Measurements from ENCODE around the gene DUOX2. TPM values are rescaled to one million over a fixed set of nuclear protein-coding genes. Genes with fewer than 3 reads are reported as not detected.
"Not testable (repeated sequence)": the region's sequence is repeated elsewhere in the genome, so short reads cannot be mapped to it uniquely, and the experiment has no call there.

Gene DUOX2
- total RNA-seq, 1 experiment from 2014 or later, result 0.99 TPM

GRCh38 chr15:45084163-45084562, 29.8 kb downstream of the DUOX2 start:
- no peak overlapping the region for H3K4me3 ChIP-seq (ENCODE audit: low read depth, low read length, poor library complexity, severe bottlenecking)
- H3K36me3 ChIP-seq (ENCODE audit: insufficient read depth, low read length, poor library complexity, severe bottlenecking), result no peaks in the 10 kb centered on the region
- intact Hi-C loops (cut with micrococcal nuclease; ENCODE audit: unreplicated experiment), result no loop called here
- no peaks in the 10 kb centered on the region for H3K4me1 ChIP-seq (ENCODE audit: insufficient read depth, low read length, poor library complexity, severe bottlenecking)
- no peaks in the 10 kb centered on the region for H3K27me3 ChIP-seq (replicated peaks; ENCODE audit: insufficient read depth, low read depth, low read length, poor library complexity)
- ChIA-PET CTCF (no interaction called here), POLR2A (ENCODE audit: low non-redundant PET) (no interaction called here)
- TF ChIP-seq EZH2 (IDR thresholded peaks at IDR 0.05; ENCODE audit: borderline replicate concordance, low read depth, low read length, poor library complexity, severe bottlenecking) (no peak), CTCF (conservative IDR thresholded peaks at IDR 0.05; ENCODE audit: low read depth, low read length) (no peak)
- no TSS peak for BruUV-seq (replicated peaks)
- no peaks in the 10 kb centered on the region for H3K9me3 ChIP-seq (ENCODE audit: low read depth, low read length, poor library complexity, severe bottlenecking)
- DNase-seq (ENCODE audit: low spot score), result no peak
- no peak overlapping the region for H3K27ac ChIP-seq (ENCODE audit: low read depth, low read length, poor library complexity, severe bottlenecking)

DNA sequence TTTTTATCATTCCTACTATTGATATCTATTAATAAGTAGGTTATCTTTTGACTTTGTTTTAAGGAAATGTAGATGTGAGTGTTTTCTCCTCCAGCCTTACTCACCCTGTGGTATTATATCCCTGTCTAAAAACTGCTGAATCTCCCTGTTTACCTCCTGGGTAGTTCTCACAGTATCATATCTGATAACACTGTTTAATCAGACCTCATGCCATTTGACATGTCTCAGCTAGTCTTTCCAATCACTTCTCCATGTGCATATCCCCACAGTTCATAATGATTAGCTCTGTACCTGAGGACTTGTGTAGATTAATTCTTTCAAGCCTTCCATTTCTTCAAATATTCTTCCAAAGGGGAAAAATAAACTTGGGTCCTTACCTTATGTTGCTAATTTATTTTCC, 30.7 kb downstream of the DUOX2 start:
- H3K36me3 ChIP-seq (ENCODE audit: insufficient read depth, low read length, poor library complexity, severe bottlenecking), result no peaks in the 10 kb centered on the region
- no peak for TF ChIP-seq CTCF (conservative IDR thresholded peaks at IDR 0.05; ENCODE audit: low read depth, low read length)
- TF ChIP-seq EZH2 (IDR thresholded peaks at IDR 0.05; ENCODE audit: borderline replicate concordance, low read depth, low read length, poor library complexity, severe bottlenecking), result no peak
- H3K27me3 ChIP-seq (replicated peaks; ENCODE audit: insufficient read depth, low read depth, low read length, poor library complexity), result no peaks in the 10 kb centered on the region
- no TSS peak for BruUV-seq (replicated peaks)
- no peak overlapping the region for H3K27ac ChIP-seq (ENCODE audit: low read depth, low read length, poor library complexity, severe bottlenecking)
- no peak overlapping the region for H3K4me3 ChIP-seq (ENCODE audit: low read depth, low read length, poor library complexity, severe bottlenecking)
- no peaks in the 10 kb centered on the region for H3K4me1 ChIP-seq (ENCODE audit: insufficient read depth, low read length, poor library complexity, severe bottlenecking)
- no peaks in the 10 kb centered on the region for H3K9me3 ChIP-seq (ENCODE audit: low read depth, low read length, poor library complexity, severe bottlenecking)
- no peak for DNase-seq (ENCODE audit: low spot score)
- ChIA-PET CTCF (no interaction called here), POLR2A (ENCODE audit: low non-redundant PET) (no interaction called here)
- intact Hi-C loops (cut with micrococcal nuclease; ENCODE audit: unreplicated experiment), result no loop called here

DNA sequence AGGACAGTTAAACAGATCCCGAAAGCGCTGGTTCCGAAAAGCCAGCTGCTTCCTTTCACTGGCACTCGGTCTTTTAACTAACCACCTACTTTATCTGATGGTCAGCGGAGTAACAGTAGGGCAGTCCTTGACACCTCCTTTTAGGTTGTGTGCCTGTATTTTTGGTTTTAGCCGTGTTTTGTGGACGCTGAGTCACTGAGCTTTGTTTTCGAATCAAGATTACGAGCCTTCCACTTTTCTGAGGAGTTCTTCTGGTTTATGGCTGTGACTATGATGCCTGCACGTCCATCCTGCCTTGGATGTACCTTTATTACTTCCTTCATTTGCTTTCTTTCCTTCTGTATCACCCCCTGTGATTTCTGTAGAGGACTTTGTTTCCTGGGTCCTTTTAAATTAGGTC, 31.6 kb downstream of the DUOX2 start:
- BruUV-seq (replicated peaks); H3K9me3 ChIP-seq (ENCODE audit: low read depth, low read length, poor library complexity, severe bottlenecking); DNase-seq (ENCODE audit: low spot score); H3K27ac ChIP-seq (ENCODE audit: low read depth, low read length, poor library complexity, severe bottlenecking); CTCF ChIA-PET; H3K27me3 ChIP-seq (replicated peaks; ENCODE audit: insufficient read depth, low read depth, low read length, poor library complexity); H3K4me1 ChIP-seq (ENCODE audit: insufficient read depth, low read length, poor library complexity, severe bottlenecking); POLR2A ChIA-PET (ENCODE audit: low non-redundant PET); intact Hi-C loops (cut with micrococcal nuclease; ENCODE audit: unreplicated experiment); H3K4me3 ChIP-seq (ENCODE audit: low read depth, low read length, poor library complexity, severe bottlenecking); H3K36me3 ChIP-seq (ENCODE audit: insufficient read depth, low read length, poor library complexity, severe bottlenecking): not testable (repeated sequence)

DNA sequence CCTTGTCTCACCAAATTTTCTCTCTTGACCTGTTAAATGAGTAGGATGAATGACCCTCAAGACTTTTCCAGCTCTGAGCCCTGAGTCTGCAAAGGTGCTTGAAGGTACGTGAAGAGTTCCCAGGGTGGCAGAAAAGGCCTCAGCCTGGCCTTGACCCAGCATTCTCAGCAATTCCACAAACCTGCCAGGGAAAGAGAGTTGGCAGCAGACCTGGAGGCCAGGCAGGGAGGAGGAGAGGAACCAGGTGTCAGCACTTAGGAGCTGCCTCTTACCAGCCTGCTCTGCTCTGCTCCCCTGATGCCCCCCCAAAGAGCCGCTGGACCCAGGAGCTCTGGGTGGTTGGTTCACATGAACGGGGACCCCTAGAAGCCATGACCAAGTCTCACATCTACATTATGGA, 33.4 kb downstream of the DUOX2 start:
- H3K36me3 ChIP-seq (ENCODE audit: insufficient read depth, low read length, poor library complexity, severe bottlenecking); H3K27me3 ChIP-seq (replicated peaks; ENCODE audit: insufficient read depth, low read depth, low read length, poor library complexity); H3K4me3 ChIP-seq (ENCODE audit: low read depth, low read length, poor library complexity, severe bottlenecking); POLR2A ChIA-PET (ENCODE audit: low non-redundant PET); DNase-seq (ENCODE audit: low spot score); H3K27ac ChIP-seq (ENCODE audit: low read depth, low read length, poor library complexity, severe bottlenecking); H3K4me1 ChIP-seq (ENCODE audit: insufficient read depth, low read length, poor library complexity, severe bottlenecking); H3K9me3 ChIP-seq (ENCODE audit: low read depth, low read length, poor library complexity, severe bottlenecking); BruUV-seq (replicated peaks); intact Hi-C loops (cut with micrococcal nuclease; ENCODE audit: unreplicated experiment): not testable (repeated sequence)
- CTCF ChIA-PET, result interaction anchor here (0.7 kb wide), 1 partner anchor 29 kb away, joined by 3 read pairs; no protein-coding TSS in a partner anchor

DNA sequence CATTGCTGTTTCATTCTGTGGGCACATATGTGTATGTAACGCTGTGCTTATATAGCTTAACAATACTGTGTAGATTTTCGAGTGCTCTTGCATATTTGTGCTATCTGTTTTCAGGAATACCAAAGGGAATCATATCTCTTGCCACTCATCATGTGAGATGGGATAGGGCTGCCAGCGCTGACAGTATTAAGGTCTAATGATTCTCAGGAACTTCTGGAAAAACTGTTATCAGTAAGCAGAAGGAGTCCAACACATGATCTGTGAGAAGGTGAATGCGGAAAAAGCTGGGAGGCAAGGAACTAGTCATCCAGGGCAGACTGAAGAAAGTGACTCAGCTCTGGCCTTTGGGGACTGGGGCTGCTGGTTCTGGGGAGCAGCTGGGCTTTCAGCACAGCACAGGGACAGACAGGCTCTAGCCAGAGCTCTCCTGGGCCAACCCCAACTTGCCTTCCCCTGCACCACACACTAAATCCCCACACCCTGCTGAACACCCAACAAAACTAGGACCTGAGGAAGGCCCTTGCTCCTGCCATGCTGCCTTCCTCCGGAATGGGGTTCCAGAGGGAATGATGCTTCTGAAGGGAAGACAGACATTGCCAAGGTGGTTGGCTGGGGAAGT, 34.2 kb downstream of the DUOX2 start:
- H3K9me3 ChIP-seq (ENCODE audit: low read depth, low read length, poor library complexity, severe bottlenecking); intact Hi-C loops (cut with micrococcal nuclease; ENCODE audit: unreplicated experiment); DNase-seq (ENCODE audit: low spot score); CTCF ChIA-PET; H3K27me3 ChIP-seq (replicated peaks; ENCODE audit: insufficient read depth, low read depth, low read length, poor library complexity); POLR2A ChIA-PET (ENCODE audit: low non-redundant PET); H3K4me1 ChIP-seq (ENCODE audit: insufficient read depth, low read length, poor library complexity, severe bottlenecking); H3K4me3 ChIP-seq (ENCODE audit: low read depth, low read length, poor library complexity, severe bottlenecking); H3K36me3 ChIP-seq (ENCODE audit: insufficient read depth, low read length, poor library complexity, severe bottlenecking); H3K27ac ChIP-seq (ENCODE audit: low read depth, low read length, poor library complexity, severe bottlenecking); BruUV-seq (replicated peaks): not testable (repeated sequence)

DNA sequence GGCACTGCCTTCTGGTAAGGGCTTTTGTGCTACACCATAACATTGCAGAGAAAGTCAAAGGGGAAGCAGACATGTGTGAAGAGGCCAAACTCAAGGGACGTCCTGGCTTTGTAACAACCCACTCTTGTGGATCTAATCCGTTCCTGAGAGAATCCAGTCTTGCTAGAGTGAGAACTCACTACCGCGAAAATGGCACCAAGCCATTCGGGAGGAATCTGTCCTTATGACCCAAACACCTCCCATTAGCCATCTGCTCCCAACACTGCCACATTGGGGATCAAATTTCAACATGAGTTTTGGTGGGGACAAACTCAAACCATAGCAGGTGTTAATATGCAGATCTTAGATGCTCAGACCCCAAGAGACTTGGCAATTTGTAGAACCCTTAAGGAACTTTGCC, 34.8 kb downstream of the DUOX2 start:
- intact Hi-C loops (cut with micrococcal nuclease; ENCODE audit: unreplicated experiment); H3K9me3 ChIP-seq (ENCODE audit: low read depth, low read length, poor library complexity, severe bottlenecking); CTCF ChIA-PET; H3K36me3 ChIP-seq (ENCODE audit: insufficient read depth, low read length, poor library complexity, severe bottlenecking); POLR2A ChIA-PET (ENCODE audit: low non-redundant PET); H3K27ac ChIP-seq (ENCODE audit: low read depth, low read length, poor library complexity, severe bottlenecking); H3K27me3 ChIP-seq (replicated peaks; ENCODE audit: insufficient read depth, low read depth, low read length, poor library complexity); BruUV-seq (replicated peaks); H3K4me1 ChIP-seq (ENCODE audit: insufficient read depth, low read length, poor library complexity, severe bottlenecking); H3K4me3 ChIP-seq (ENCODE audit: low read depth, low read length, poor library complexity, severe bottlenecking); DNase-seq (ENCODE audit: low spot score): not testable (repeated sequence)
